Panc1 (cell line): ENCODE measurements around the gene TNFSF11. TPM values are rescaled to one million over a fixed set of nuclear protein-coding genes. Genes with fewer than 3 reads are reported as not detected.

ENCODE experiments used
- ATAC-seq: fragments of 200-7000 bp; cut with Tn5 transposase; 2 replicates; pipeline ENCODE4 v1.9.1; 2020; ENCODE audit warnings: mild to moderate bottlenecking, moderate library complexity
- BruUV-seq: library from RNA; stranded (reverse); fragments of 400-500 nt; replicated peaks from 2 replicates; lab custom pipeline; 2021; lab: Mats Ljungman, UMichigan
- CTCF ChIA-PET: fragments of 300-600 bp; sonication (Branson Sonifier 250); formaldehyde crosslinking; loops from one replicate; lab custom pipeline; 2022; ENCODE audit warnings: antibody characterized with exemption; lab: Charles Lee
- POLR2A ChIA-PET: fragments of 300-600 bp; sonication (Branson Sonifier 250); formaldehyde crosslinking; loops from one replicate; lab custom pipeline; 2022; ENCODE audit warnings: antibody characterized with exemption; lab: Charles Lee
- DNase-seq: peaks from one replicate; pipeline ENCODE4 v3.0.0-alpha.2; 2010; ENCODE audit warnings: low read depth, low spot score
- H3K27ac ChIP-seq: 2 replicates; pipeline ENCODE4 v1.5.1; 2011; ENCODE audit warnings: mild to moderate bottlenecking, low read length, inconsistent platforms
- H3K27me3 ChIP-seq: fragments of 200-500 bp; sonication (Bioruptor generic); 2 replicates; pipeline ENCODE4 v1.6.0; 2014; ENCODE audit warnings: low read length, inconsistent platforms; ENCODE audit not compliant: control insufficient read depth, insufficient read depth
- H3K36me3 ChIP-seq: fragments of 200-500 bp; sonication (Bioruptor generic); 2 replicates; pipeline ENCODE4 v1.5.1; 2014; ENCODE audit warnings: inconsistent platforms, mild to moderate bottlenecking, low read length, moderate library complexity; ENCODE audit not compliant: control insufficient read depth, insufficient read depth
- H3K4me1 ChIP-seq: 2 replicates; pipeline ENCODE4 v1.5.1; 2011; ENCODE audit warnings: inconsistent platforms, mild to moderate bottlenecking, low read length, moderate library complexity; ENCODE audit not compliant: control insufficient read depth, insufficient read depth
- H3K4me3 ChIP-seq, 2 experiments: 2 replicates each; pipeline ENCODE4 v1.5.1; 2011 to 2012; ENCODE audit warnings: low read depth in 2 of 2, low read length in 2 of 2, mild to moderate bottlenecking in 2 of 2, inconsistent platforms in 1 of 2, moderate library complexity in 1 of 2
- H3K9me3 ChIP-seq: fragments of 200-500 bp; sonication (Bioruptor generic); 2 replicates; pipeline ENCODE4 v1.5.1; 2014; ENCODE audit warnings: low read depth, mild to moderate bottlenecking, inconsistent platforms, low read length, moderate library complexity; ENCODE audit not compliant: control insufficient read depth, insufficient read depth
- CTCF ChIP-seq: fragments of 450-650 bp; IDR thresholded peaks from 2 replicates; pipeline ENCODE4 v1.5.1; 2017; ENCODE audit warnings: mild to moderate bottlenecking
- POLR2AphosphoS5 ChIP-seq: IDR thresholded peaks from 2 replicates; pipeline ENCODE4 v1.6.1; 2012; ENCODE audit warnings: mild to moderate bottlenecking, low read depth, low read length, moderate library complexity
- REST ChIP-seq, 2 experiments: IDR thresholded peaks; 2 replicates each; pipeline ENCODE4 v1.6.1; 2011 to 2012; ENCODE audit warnings: low read depth in 2 of 2, control low read depth in 1 of 2, low read length in 1 of 2, mild to moderate bottlenecking in 1 of 2, moderate library complexity in 1 of 2; ENCODE audit not compliant: insufficient read depth in 1 of 2
- SIN3A ChIP-seq: IDR thresholded peaks from 2 replicates; pipeline ENCODE4 v1.6.1; 2012; ENCODE audit warnings: low read depth, mild to moderate bottlenecking, low read length, moderate library complexity, borderline replicate concordance; ENCODE audit not compliant: insufficient read depth
- TCF7L2 ChIP-seq: IDR thresholded peaks from 2 replicates; pipeline ENCODE4 v1.6.1; 2011; ENCODE audit warnings: mild to moderate bottlenecking, low read depth, low read length, inconsistent platforms
- in situ Hi-C: cut with HindIII; loops from 2 replicates; pipeline ENCODE4 v1.10.0; 2016; ENCODE audit warnings: low sequenced_read_pairs, low pct_unique_long_range_greater_than_20kb
- intact Hi-C: fragments of 100-400 bp; cut with micrococcal nuclease; formaldehyde crosslinking; loops from one replicate; pipeline ENCODE4 v1.10.0; 2022; ENCODE audit not compliant: unreplicated experiment
- total RNA-seq: library from RNA; stranded (reverse); gene quantifications from one replicate; pipeline ENCODE4 v1.2.1, GENCODE V29; 2021; ENCODE audit not compliant: unreplicated experiment

TNFSF11 gene
- total RNA-seq, 1 experiment from 2014 or later: not detected

GRCh38 chr13:42533336-42533591 lies 40.7 kb upstream of the TNFSF11 start:
- ATAC-seq (no peak), DNase-seq (no peak)
- ChIA-PET POLR2A (no interaction called here), CTCF (no interaction called here)
- Histone ChIP-seq H3K9me3 (no peaks in the 10 kb centered on the region), H3K4me3 (no peak overlapping the region), H3K27ac (no peak overlapping the region), H3K4me1 (no peaks in the 10 kb centered on the region), H3K36me3 (no peaks in the 10 kb centered on the region), H3K27me3 (peaks cover 2% of the 10 kb centered on the region; the same call in 1 of the 2 replicates)
- in situ Hi-C loops (no loop called here), intact Hi-C loops (no loop called here)
- BruUV-seq: no TSS peak
- no peak for TF ChIP-seq CTCF
- TF ChIP-seq SIN3A: no peak
- TF ChIP-seq REST (IDR thresholded peaks at IDR 0.05; ENCODE audit: insufficient read depth in 1 of 2, low read depth in 2 of 2, low read length in 1 of 2): no peak
- no peak for TF ChIP-seq TCF7L2
- no peak for TF ChIP-seq POLR2AphosphoS5

- H3K4me3 ChIP-seq: no peak overlapping the region
- CTCF ChIA-PET: no interaction called here
- no TSS peak for BruUV-seq
- intact Hi-C loops (no loop called here), in situ Hi-C loops (no loop called here)
- POLR2A ChIA-PET: no interaction called here
- H3K9me3 ChIP-seq: no peaks in the 10 kb centered on the region
- H3K27ac ChIP-seq: no peak overlapping the region
- DNase-seq (no peak), ATAC-seq (no peak)
- no peaks in the 10 kb centered on the region for H3K36me3 ChIP-seq
- H3K27me3 ChIP-seq: peaks cover 2% of the 10 kb centered on the region; the same call in 1 of the 2 replicates
- TF ChIP-seq REST (IDR thresholded peaks at IDR 0.05; ENCODE audit: insufficient read depth in 1 of 2, low read depth in 2 of 2, low read length in 1 of 2) (no peak), SIN3A (no peak), POLR2AphosphoS5 (no peak), CTCF (no peak), TCF7L2 (no peak)
- no peaks in the 10 kb centered on the region for H3K4me1 ChIP-seq
These were observed 39.2 kb upstream of the TNFSF11 start for GRCh38 chr13:42534785-42535184.
